ENCODE data around the gene SYMPK. TPM values are rescaled to one million over a fixed set of nuclear protein-coding genes. Genes with fewer than 3 reads are reported as not detected.

SYMPK gene
- total and polyA plus RNA-seq, 2 experiments from 2014 or later, result 33.4 to 41.6 TPM

GRCh38 chr19:45814851-45815480 lies 48.0 kb downstream of the SYMPK start, which contains the start of gene RSPH6A:
Gene RSPH6A, minus strand, starts transcription at chr19:45815308. Its CDS starts 132 bp downstream, at chr19:45815176.
- H3K9me2 ChIP-seq (replicated peaks; ENCODE audit: insufficient read depth), result no peaks in the 10 kb centered on the region
- TF ChIP-seq EZH2phosphoT487 (IDR thresholded peaks at IDR 0.05; ENCODE audit: low read depth, severe bottlenecking, unreplicated experiment), result no peak
- TF ChIP-seq EZH2 (IDR thresholded peaks at IDR 0.05; ENCODE audit: borderline replicate concordance), result no peak
- no peak for TF ChIP-seq CTCF (IDR thresholded peaks at IDR 0.05; ENCODE audit: poor library complexity)
- H3K27me3 ChIP-seq, result no peaks in the 10 kb centered on the region
- H3K79me2 ChIP-seq, result no peaks in the 10 kb centered on the region
- 35% methylated on average over 25 of the region's 40 CpGs for WGBS (ENCODE audit: low lambda C conversion rate, missing lambda C conversion rate)
- H4K20me1 ChIP-seq (ENCODE audit: insufficient read depth, poor library complexity, severe bottlenecking), result no peaks in the 10 kb centered on the region
- DNase-seq (ENCODE audit: low spot score), result no peak
- H2AFZ ChIP-seq, result peak within 1 kb of the TSS; percentile 55
- H3K4me2 ChIP-seq, result peak within 1 kb of the TSS; percentile 86
- H3K9me3 ChIP-seq (ENCODE audit: low read depth), result no peaks in the 10 kb centered on the region
- peak within 1 kb of the TSS; percentile 4 for H3K4me3 ChIP-seq
- no peaks in the 10 kb centered on the region for H3K36me3 ChIP-seq (replicated peaks; ENCODE audit: insufficient read depth, low read depth)
- peaks cover 7% of the 10 kb centered on the region for H3K4me1 ChIP-seq (ENCODE audit: insufficient read depth)
- peak within 1 kb of the TSS; percentile 27 for H3K27ac ChIP-seq

GRCh38 chr19:45814166-45814780 lies 48.7 kb downstream of the SYMPK start:
- DNase-seq (ENCODE audit: low spot score), result no peak
- H3K27ac ChIP-seq, result no peak overlapping the region
- H4K20me1 ChIP-seq (ENCODE audit: insufficient read depth, poor library complexity, severe bottlenecking), result no peaks in the 10 kb centered on the region
- H3K4me3 ChIP-seq, result no peak overlapping the region
- H3K4me2 ChIP-seq, result peak overlapping the region; percentile 86
- TF ChIP-seq CTCF (IDR thresholded peaks at IDR 0.05; ENCODE audit: poor library complexity), result no peak
- TF ChIP-seq EZH2phosphoT487 (IDR thresholded peaks at IDR 0.05; ENCODE audit: low read depth, severe bottlenecking, unreplicated experiment), result no peak
- TF ChIP-seq EZH2 (IDR thresholded peaks at IDR 0.05; ENCODE audit: borderline replicate concordance), result no peak
- H3K36me3 ChIP-seq (replicated peaks; ENCODE audit: insufficient read depth, low read depth), result no peaks in the 10 kb centered on the region
- H3K9me3 ChIP-seq (ENCODE audit: low read depth), result no peaks in the 10 kb centered on the region
- H3K4me1 ChIP-seq (ENCODE audit: insufficient read depth), result peaks cover 7% of the 10 kb centered on the region
- no peaks in the 10 kb centered on the region for H3K9me2 ChIP-seq (replicated peaks; ENCODE audit: insufficient read depth)
- H3K79me2 ChIP-seq, result no peaks in the 10 kb centered on the region
- H3K27me3 ChIP-seq, result no peaks in the 10 kb centered on the region
- no peak overlapping the region for H2AFZ ChIP-seq
- WGBS (ENCODE audit: low lambda C conversion rate, missing lambda C conversion rate), result 93% methylated on average over 12 of the region's 12 CpGs

- TF ChIP-seq CTCF (IDR thresholded peaks at IDR 0.05; ENCODE audit: poor library complexity) (no peak), EZH2 (IDR thresholded peaks at IDR 0.05; ENCODE audit: borderline replicate concordance) (no peak), EZH2phosphoT487 (IDR thresholded peaks at IDR 0.05; ENCODE audit: low read depth, severe bottlenecking, unreplicated experiment) (no peak)
- DNase-seq (ENCODE audit: low spot score), result no peak
- 88% methylated on average over 6 of the region's 6 CpGs for WGBS (ENCODE audit: low lambda C conversion rate, missing lambda C conversion rate)
Measured at GRCh38 chr19:45812297-45812696, 50.6 kb downstream of the SYMPK start.

More at GRCh38 chr19:45812297-45812696, 50.6 kb downstream of the SYMPK start:
- H3K79me2 ChIP-seq, result no peaks in the 10 kb centered on the region
- no peaks in the 10 kb centered on the region for H3K27me3 ChIP-seq
- H2AFZ ChIP-seq, result no peak overlapping the region
- no peaks in the 10 kb centered on the region for H3K36me3 ChIP-seq (replicated peaks; ENCODE audit: insufficient read depth, low read depth)
- H3K4me1 ChIP-seq (ENCODE audit: insufficient read depth), result peaks cover 7% of the 10 kb centered on the region
- H3K4me3 ChIP-seq, result no peak overlapping the region
- H3K9me2 ChIP-seq (replicated peaks; ENCODE audit: insufficient read depth), result no peaks in the 10 kb centered on the region
- no peak overlapping the region for H3K4me2 ChIP-seq
- H4K20me1 ChIP-seq (ENCODE audit: insufficient read depth, poor library complexity, severe bottlenecking), result no peaks in the 10 kb centered on the region
- no peaks in the 10 kb centered on the region for H3K9me3 ChIP-seq (ENCODE audit: low read depth)
- H3K27ac ChIP-seq, result no peak overlapping the region

Measured in hepatocyte (in vitro differentiated cells).